ENCODE results near the gene RGL3.

GRCh38 chr19:11446271-11446651 lies 27.1 kb upstream of the RGL3 start:
- TF ChIP-seq POLR2A (IDR thresholded peaks at IDR 0.05; ENCODE audit: low read length) (no peak), GATA1 (IDR thresholded peaks at IDR 0.05; ENCODE audit: low read depth, low read length) (no peak)
